Astrocyte of the cerebellum (primary cell): Measurements from ENCODE around the gene APRT.
A peak's percentile ranks its signal among the peaks of the same experiment; 100 is the strongest.

Experiments
- DNase-seq: peaks from one replicate; pipeline ENCODE4 v3.0.0-alpha.2; 2011; ENCODE audit warnings: low read depth
- H3K4me3 ChIP-seq: 2 replicates; pipeline ENCODE4 v1.5.1; 2011; ENCODE audit warnings: mild to moderate bottlenecking, low read depth, low read length, moderate library complexity
- CTCF ChIP-seq: IDR thresholded peaks from 2 replicates; pipeline ENCODE4 v1.5.1; 2012; ENCODE audit warnings: low read length, low read depth, moderate library complexity, mild to moderate bottlenecking; ENCODE audit errors: missing control alignments
- in situ Hi-C: cut with HindIII; loops from 2 replicates; pipeline ENCODE4 v1.10.0; 2017; ENCODE audit warnings: low sequenced_read_pairs

APRT gene

DNA sequence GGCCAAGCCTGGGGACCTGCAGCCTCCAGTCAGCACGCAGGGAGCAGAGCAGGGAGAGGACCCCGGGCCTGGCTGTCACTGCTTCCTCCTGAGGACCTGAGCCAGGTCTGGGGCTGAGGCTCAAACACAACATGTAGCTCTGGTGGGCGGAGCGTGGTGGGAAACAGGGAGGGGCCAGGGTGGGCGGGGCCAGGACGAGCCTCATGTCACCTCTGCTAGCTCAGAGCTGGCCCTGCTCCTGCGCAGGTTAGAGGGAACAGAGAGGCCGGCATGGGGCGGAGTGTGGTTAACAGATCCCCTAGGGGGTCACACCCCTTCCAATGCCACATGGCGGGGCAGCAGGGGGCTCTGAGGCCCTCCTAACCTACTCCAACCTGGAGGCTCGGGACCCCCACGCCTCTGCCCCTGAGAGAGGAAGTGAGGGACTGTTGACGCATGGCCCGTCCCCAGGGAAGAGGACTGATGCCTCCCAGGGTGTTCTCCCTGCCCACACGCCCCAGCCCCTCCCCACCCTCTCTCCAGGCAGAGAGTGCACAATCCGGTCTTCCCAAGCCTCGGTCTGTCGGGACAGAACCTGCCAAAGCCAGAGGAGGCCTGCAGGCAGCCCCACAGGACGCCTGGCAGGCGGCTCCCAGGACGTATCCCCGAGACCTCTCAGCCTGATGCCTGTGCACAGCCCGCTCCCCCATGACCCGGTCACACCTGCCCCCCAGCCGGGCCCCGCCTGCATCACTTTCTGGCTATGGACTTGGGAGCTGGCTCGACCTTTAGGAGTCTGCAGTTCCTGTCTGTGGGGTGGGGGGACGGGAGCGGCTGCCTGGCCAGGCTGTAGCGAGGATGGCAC is 41.9 kb downstream of the APRT start:
- no peak for DNase-seq
- TF ChIP-seq CTCF: no peak
- in situ Hi-C loops: loop anchor here (25.0 kb wide), 1 partner anchor 92 kb away; the partner anchor contains the start of genes GALNS, PABPN1L and TRAPPC2L
- no peak overlapping the region for H3K4me3 ChIP-seq

DNA sequence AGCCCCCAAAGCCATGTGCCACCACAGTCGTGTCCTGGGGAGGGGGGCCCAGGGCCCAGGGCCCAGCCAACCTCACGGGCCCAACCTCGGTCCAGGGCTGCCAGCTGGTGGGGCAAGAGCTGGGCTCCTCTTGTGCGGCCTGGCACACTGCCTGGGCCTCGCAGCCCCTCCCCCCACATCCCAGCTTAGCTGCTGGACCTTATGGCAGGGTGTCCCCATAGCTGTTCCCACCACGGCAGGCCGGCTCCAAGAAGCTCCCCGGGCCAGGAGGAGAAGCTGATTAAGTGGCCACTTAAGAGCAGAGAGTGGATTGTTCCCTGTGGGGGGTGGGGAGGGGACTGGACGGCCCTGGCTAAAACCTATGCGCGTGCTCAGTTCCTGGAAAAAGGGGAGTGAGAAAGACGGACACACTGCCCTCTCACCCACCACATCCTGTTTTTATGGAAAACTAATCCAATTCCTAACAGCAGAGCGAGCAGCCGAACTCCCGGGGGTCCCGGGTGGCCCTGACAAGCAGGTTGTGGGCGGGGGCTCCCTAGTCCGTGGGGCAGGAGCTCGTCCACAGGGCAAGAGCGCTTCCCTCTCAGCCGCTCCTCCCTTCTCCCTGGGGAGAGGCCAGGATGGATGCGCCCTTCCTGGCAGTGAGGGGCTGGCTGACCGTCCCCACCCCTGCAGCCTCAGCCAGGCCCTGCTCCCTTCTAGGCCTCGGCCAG is 43.5 kb downstream of the APRT start:
- TF ChIP-seq CTCF: no peak
- in situ Hi-C loops: loop anchor here (25.0 kb wide), 1 partner anchor 94 kb away; the partner anchor contains the start of genes GALNS, PABPN1L and TRAPPC2L
- peak overlapping the region; percentile 15 for H3K4me3 ChIP-seq
- DNase-seq: no peak

GRCh38 chr16:88767546-88768070 is 44.1 kb downstream of the APRT start:
- no peak for DNase-seq

GRCh38 chr16:88766975-88767374 is 44.8 kb downstream of the APRT start:
- DNase-seq: no peak
- in situ Hi-C loops: loop anchor here (25.0 kb wide), 1 partner anchor 95 kb away; the partner anchor contains the start of genes GALNS, PABPN1L and TRAPPC2L
- H3K4me3 ChIP-seq: no peak overlapping the region
- TF ChIP-seq CTCF: no peak

More at GRCh38 chr16:88767546-88768070, 44.1 kb downstream of the APRT start:
- in situ Hi-C loops: loop anchor here (25.0 kb wide), 1 partner anchor 95 kb away; the partner anchor contains the start of genes GALNS, PABPN1L and TRAPPC2L
- H3K4me3 ChIP-seq: peak overlapping the region; percentile 15
- TF ChIP-seq CTCF: no peak

GRCh38 chr16:88764913-88765349 is 46.8 kb downstream of the APRT start:
- no peak for DNase-seq
- no peak overlapping the region for H3K4me3 ChIP-seq
- in situ Hi-C loops: loop anchor here (25.0 kb wide), 1 partner anchor 97 kb away; the partner anchor contains the start of genes GALNS, PABPN1L and TRAPPC2L
- TF ChIP-seq CTCF: no peak

DNA sequence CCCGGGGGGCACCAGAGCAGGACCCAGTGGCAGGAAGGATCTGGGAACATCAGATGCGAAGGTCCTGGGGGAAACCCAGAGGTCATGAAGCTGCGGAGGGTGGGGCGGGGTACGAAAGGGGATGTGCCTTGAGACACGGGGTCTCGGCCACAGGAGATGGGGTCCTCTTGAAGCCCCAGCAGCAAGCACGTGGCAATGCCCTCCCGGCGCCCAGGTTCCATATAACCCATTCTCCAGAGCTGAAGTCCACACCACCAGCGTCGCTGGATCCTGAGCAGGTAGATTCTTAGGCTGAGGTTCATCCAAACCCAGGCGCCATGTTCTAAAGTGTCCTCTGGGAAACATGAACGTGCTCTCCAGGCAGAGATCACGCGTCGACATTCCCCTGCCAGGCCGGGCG is 47.6 kb downstream of the APRT start:
- no peak overlapping the region for H3K4me3 ChIP-seq
- in situ Hi-C loops: loop anchor here (25.0 kb wide), 1 partner anchor 98 kb away; the partner anchor contains the start of genes GALNS, PABPN1L and TRAPPC2L
- DNase-seq: no peak
- TF ChIP-seq CTCF: no peak
